Kidney (tissue), 14 donors: ENCODE data around the gene TNIP1. TPM values are rescaled to one million over a fixed set of nuclear protein-coding genes. Genes with fewer than 3 reads are reported as not detected.

Source experiments
- DNase-seq, 5 donors: peaks; one replicate each; pipeline ENCODE4 v3.0.0-alpha.2; 2013 to 2020
- FAIRE-seq: peaks from 2 replicates; lab custom pipeline; 2012; peaks lifted over from hg19 to GRCh38; lab: Jason Lieb, UNC
- H3K27ac ChIP-seq, 2 donors: one replicate each; pipeline ENCODE4 v1.7.0; 2013; ENCODE audit warnings: low read depth in 2 of 2, low read length in 2 of 2, inconsistent platforms in 1 of 2
- H3K27me3 ChIP-seq: one replicate; pipeline ENCODE4 v1.7.1; 2013; ENCODE audit warnings: low read length, inconsistent platforms; ENCODE audit not compliant: control insufficient read depth, insufficient read depth
- H3K36me3 ChIP-seq, 3 donors: one replicate each; pipeline versions ENCODE4 v1.7.0 to v1.7.1; 2013; ENCODE audit warnings: low read length in 3 of 3, control low read depth in 1 of 3, inconsistent platforms in 1 of 3; ENCODE audit not compliant: insufficient read depth in 3 of 3, control insufficient read depth in 2 of 3
- H3K4me1 ChIP-seq, 3 donors: one replicate each; pipeline versions ENCODE4 v1.7.0 to v1.7.1; 2013; ENCODE audit warnings: low read length in 3 of 3, inconsistent platforms in 1 of 3, low read depth in 1 of 3; ENCODE audit not compliant: control insufficient read depth in 2 of 3, insufficient read depth in 2 of 3
- H3K4me3 ChIP-seq, 3 donors: one replicate each; pipeline versions ENCODE4 v1.7.0 to v1.8.1; 2013; ENCODE audit warnings: low read length in 3 of 3, control low read depth in 1 of 3, inconsistent platforms in 1 of 3
- H3K9ac ChIP-seq, 3 donors: one replicate each; pipeline versions ENCODE4 v1.7.0 to v1.7.1; 2013; ENCODE audit warnings: low read length in 3 of 3, control low read depth in 1 of 3, inconsistent platforms in 1 of 3
- H3K9me3 ChIP-seq, 3 donors: one replicate each; pipeline versions ENCODE4 v1.7.0 to v1.7.1; 2013; ENCODE audit warnings: low read length in 3 of 3, control low read depth in 1 of 3, inconsistent platforms in 1 of 3; ENCODE audit not compliant: control insufficient read depth in 2 of 3, insufficient read depth in 1 of 3
- intact Hi-C: fragments of 100-400 bp; cut with DNase I; formaldehyde crosslinking; loops from one replicate; pipeline ENCODE4 v1.11.1; 2022
- polyA plus RNA-seq: library from polyadenylated mRNA; stranded (reverse); fragments of 350-450 nt; fragmentation: Illumina TruSeq; extraction: RNeasy Lipid Tissue Mini Kit (QIAGEN cat#74804); gene quantifications from one replicate; pipeline ENCODE4 v1.2.3, GENCODE V29; 2014; ENCODE audit warnings: low read depth, low replicate concordance; ENCODE audit not compliant: insufficient read depth
- total RNA-seq: library from RNA; stranded (reverse); fragmentation: NEBNext Ultra II Directional; extraction: Animal tissue kit (Norgen Biotek cat#: 25700); gene quantifications from one replicate; pipeline ENCODE4 v1.2.1, GENCODE V29; 2021
- TF ChIP-seq, protein P1 (sequence below): IDR thresholded peaks from 3 replicates; pipeline ENCODE4 v1.5.1; 2012; ENCODE audit warnings: mild to moderate bottlenecking, moderate library complexity, borderline replicate concordance; ENCODE audit not compliant: insufficient read depth; ENCODE audit errors: extremely low read depth
- donor health status: control.
- donor health status: control.
- donor health status: control.
- donor health status: control.
- donor health status: control.
- donor health status: DM: yes; HTN: yes; CAD: no.
- donor health status: Normal renal cell carcinoma (clear cell type).

TNIP1 gene
- total and polyA plus RNA-seq, 2 donors from 2014 or later = 109 to 132 TPM

- DNase-seq (no peak), FAIRE-seq (no peak)
- Histone ChIP-seq H3K4me3 (no peak overlapping the region), H3K9ac (peak overlapping the region in 1 of 3 donors; percentile 36), H3K27me3 (no peaks in the 10 kb centered on the region), H3K27ac (peak overlapping the region; percentile 37 to 74), H3K9me3 (no peaks in the 10 kb centered on the region), H3K36me3 (peaks cover 2 to 13% (median 6%) of the 10 kb centered on the region in 3 donors), H3K4me1 (peaks cover 0 to 36% (median 21%) of the 10 kb centered on the region in 3 donors)
- TF ChIP-seq, protein P1, sequence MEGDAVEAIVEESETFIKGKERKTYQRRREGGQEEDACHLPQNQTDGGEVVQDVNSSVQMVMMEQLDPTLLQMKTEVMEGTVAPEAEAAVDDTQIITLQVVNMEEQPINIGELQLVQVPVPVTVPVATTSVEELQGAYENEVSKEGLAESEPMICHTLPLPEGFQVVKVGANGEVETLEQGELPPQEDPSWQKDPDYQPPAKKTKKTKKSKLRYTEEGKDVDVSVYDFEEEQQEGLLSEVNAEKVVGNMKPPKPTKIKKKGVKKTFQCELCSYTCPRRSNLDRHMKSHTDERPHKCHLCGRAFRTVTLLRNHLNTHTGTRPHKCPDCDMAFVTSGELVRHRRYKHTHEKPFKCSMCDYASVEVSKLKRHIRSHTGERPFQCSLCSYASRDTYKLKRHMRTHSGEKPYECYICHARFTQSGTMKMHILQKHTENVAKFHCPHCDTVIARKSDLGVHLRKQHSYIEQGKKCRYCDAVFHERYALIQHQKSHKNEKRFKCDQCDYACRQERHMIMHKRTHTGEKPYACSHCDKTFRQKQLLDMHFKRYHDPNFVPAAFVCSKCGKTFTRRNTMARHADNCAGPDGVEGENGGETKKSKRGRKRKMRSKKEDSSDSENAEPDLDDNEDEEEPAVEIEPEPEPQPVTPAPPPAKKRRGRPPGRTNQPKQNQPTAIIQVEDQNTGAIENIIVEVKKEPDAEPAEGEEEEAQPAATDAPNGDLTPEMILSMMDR = no peak
- intact Hi-C loops = loop anchor here (5.0 kb wide), 1 partner anchor 39 kb away; no protein-coding TSS in a partner anchor
Observed at GRCh38 chr5:151101151-151101550, 20.3 kb upstream of the TNIP1 start.

- peak overlapping the region; percentile 37 to 74 for H3K27ac ChIP-seq
- H3K4me1 ChIP-seq = peaks cover 3 to 41% (median 26%) of the 10 kb centered on the region in 3 donors
- H3K4me3 ChIP-seq = no peak overlapping the region
- H3K27me3 ChIP-seq = no peaks in the 10 kb centered on the region
- DNase-seq = no peak
- TF ChIP-seq, protein P1 = no peak
- H3K9ac ChIP-seq = peak overlapping the region in 1 of 3 donors; percentile 31
- no peaks in the 10 kb centered on the region for H3K9me3 ChIP-seq
- H3K36me3 ChIP-seq = peaks cover 2 to 13% (median 6%) of the 10 kb centered on the region in 3 donors
- FAIRE-seq = no peak
- intact Hi-C loops = loop anchor here (5.0 kb wide), 1 partner anchor 38 kb away; no protein-coding TSS in a partner anchor
Observed at GRCh38 chr5:151100681-151101080, 19.8 kb upstream of the TNIP1 start.

DNA sequence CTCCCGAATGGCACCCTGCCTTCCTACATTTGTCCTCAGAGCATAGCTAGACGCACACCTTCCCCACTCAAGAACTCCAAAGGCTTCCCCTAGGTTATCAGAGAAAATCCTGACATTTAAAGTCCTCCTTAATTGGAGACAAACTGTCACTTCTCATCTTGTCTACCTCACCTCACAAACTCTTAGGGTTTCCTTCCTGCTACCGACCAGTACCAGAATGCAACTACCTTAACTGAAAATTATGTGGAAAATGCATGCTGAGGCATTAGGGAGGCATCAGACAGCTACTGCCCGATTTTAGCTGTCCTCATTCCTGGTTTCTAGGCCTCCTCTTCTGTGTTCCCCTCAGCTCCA, 17.9 kb upstream of the TNIP1 start:
- no peak overlapping the region for H3K27ac ChIP-seq
- no peaks in the 10 kb centered on the region for H3K27me3 ChIP-seq
- H3K9me3 ChIP-seq = no peaks in the 10 kb centered on the region
- DNase-seq (no peak), FAIRE-seq (no peak)
- H3K4me3 ChIP-seq = no peak overlapping the region
- intact Hi-C loops = no loop called here
- TF ChIP-seq, protein P1 = no peak
- no peak overlapping the region for H3K9ac ChIP-seq
- peaks cover 8 to 60% (median 45%) of the 10 kb centered on the region in 3 donors for H3K4me1 ChIP-seq
- peaks cover 2 to 6% (median 3%) of the 10 kb centered on the region in 3 donors for H3K36me3 ChIP-seq
